GOT3 (cell line): Measurements from ENCODE around the gene COLQ.
"Not testable (repeated sequence)": the region's sequence is repeated elsewhere in the genome, so short reads cannot be mapped to it uniquely, and the experiment has no call there.

ENCODE experiments used
- DNase-seq: peaks from one replicate; lab custom pipeline; 2025; ENCODE audit warnings: mixed read lengths; lab: John Stamatoyannopoulos, UW

The COLQ gene

GRCh38 chr3:15521573-15521965, at the start of gene COLQ:
Gene COLQ (minus strand): TSS chr3:15521706. CDS start chr3:15521625, 81 bp downstream.
- DNase-seq, result no peak

GRCh38 chr3:15563190-15563589, 41.7 kb upstream of the COLQ start:
- no peak for DNase-seq

- DNase-seq, result no peak
Observed at GRCh38 chr3:15562560-15562959, 41.1 kb upstream of the COLQ start.

GRCh38 chr3:15558581-15558980, 37.1 kb upstream of the COLQ start:
- DNase-seq, result no peak

- no peak for DNase-seq
Observed at GRCh38 chr3:15557511-15557946, 36.0 kb upstream of the COLQ start.

- no peak for DNase-seq
Observed at GRCh38 chr3:15556512-15556911, 35.0 kb upstream of the COLQ start.

- DNase-seq, result no peak
Observed at GRCh38 chr3:15553749-15554148, 32.2 kb upstream of the COLQ start.

GRCh38 chr3:15551902-15552301, 30.4 kb upstream of the COLQ start:
- no peak for DNase-seq

- DNase-seq, result no peak
Observed at GRCh38 chr3:15549846-15550245, 28.3 kb upstream of the COLQ start.

GRCh38 chr3:15542614-15543013, 21.1 kb upstream of the COLQ start:
- DNase-seq, result no peak

- DNase-seq, result no peak
Observed at GRCh38 chr3:15541371-15541770, 19.9 kb upstream of the COLQ start.

GRCh38 chr3:15539066-15539465, 17.6 kb upstream of the COLQ start:
- DNase-seq, result no peak

- no peak for DNase-seq
Observed at GRCh38 chr3:15538345-15538744, 16.8 kb upstream of the COLQ start.

- DNase-seq, result no peak
Observed at GRCh38 chr3:15536856-15537255, 15.3 kb upstream of the COLQ start.

- no peak for DNase-seq
Observed at GRCh38 chr3:15535732-15536131, 14.2 kb upstream of the COLQ start.

GRCh38 chr3:15532614-15533013, 11.1 kb upstream of the COLQ start:
- DNase-seq, result not testable (repeated sequence)

GRCh38 chr3:15531346-15531745, 9.8 kb upstream of the COLQ start:
- no peak for DNase-seq

- DNase-seq, result no peak
Observed at GRCh38 chr3:15528854-15529537, 7.5 kb upstream of the COLQ start.

GRCh38 chr3:15527031-15527459, 5.5 kb upstream of the COLQ start:
- DNase-seq, result no peak

- DNase-seq, result no peak
Observed at GRCh38 chr3:15525790-15526189, 4.3 kb upstream of the COLQ start.

- no peak for DNase-seq
Observed at GRCh38 chr3:15523660-15524417, 2.3 kb upstream of the COLQ start.

GRCh38 chr3:15522016-15522415, 510 bp upstream of the COLQ start:
- DNase-seq, result no peak

GRCh38 chr3:15520804-15521572, 518 bp downstream of the COLQ start:
- no peak for DNase-seq
